ENCODE measurements around the gene TRIM67.

DNA sequence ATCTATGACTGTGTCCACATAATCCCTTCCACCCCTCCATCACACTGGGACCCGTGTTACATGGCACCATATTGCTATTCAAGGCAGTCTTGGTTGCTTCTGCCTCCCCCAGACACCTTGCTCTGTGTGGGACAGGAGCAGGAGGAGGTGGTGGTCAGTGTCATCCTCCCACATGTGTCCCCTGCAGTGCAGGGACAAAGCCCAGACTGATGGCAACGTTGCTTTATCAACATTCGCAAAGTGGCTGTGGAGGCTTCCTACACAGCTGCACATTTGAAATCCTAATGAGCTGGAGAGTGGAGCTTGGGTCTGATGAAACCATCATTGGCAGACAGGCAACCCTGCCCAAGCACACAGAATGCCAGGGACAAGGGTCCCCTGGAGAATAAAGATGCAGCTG is 26.2 kb downstream of the TRIM67 start:
- TF ChIP-seq, protein P1, sequence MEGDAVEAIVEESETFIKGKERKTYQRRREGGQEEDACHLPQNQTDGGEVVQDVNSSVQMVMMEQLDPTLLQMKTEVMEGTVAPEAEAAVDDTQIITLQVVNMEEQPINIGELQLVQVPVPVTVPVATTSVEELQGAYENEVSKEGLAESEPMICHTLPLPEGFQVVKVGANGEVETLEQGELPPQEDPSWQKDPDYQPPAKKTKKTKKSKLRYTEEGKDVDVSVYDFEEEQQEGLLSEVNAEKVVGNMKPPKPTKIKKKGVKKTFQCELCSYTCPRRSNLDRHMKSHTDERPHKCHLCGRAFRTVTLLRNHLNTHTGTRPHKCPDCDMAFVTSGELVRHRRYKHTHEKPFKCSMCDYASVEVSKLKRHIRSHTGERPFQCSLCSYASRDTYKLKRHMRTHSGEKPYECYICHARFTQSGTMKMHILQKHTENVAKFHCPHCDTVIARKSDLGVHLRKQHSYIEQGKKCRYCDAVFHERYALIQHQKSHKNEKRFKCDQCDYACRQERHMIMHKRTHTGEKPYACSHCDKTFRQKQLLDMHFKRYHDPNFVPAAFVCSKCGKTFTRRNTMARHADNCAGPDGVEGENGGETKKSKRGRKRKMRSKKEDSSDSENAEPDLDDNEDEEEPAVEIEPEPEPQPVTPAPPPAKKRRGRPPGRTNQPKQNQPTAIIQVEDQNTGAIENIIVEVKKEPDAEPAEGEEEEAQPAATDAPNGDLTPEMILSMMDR (IDR thresholded peaks at IDR 0.05), result no peak
- no peak for TF ChIP-seq POLR2A (IDR thresholded peaks at IDR 0.05)

Measured in uterus (tissue), 2 donors.